Glutamatergic neuron (in vitro differentiated cells): ENCODE measurements around the gene TSN. TPM values are rescaled to one million over a fixed set of nuclear protein-coding genes. Genes with fewer than 3 reads are reported as not detected.

Source experiments
- DNase-seq: peaks from one replicate; pipeline ENCODE4 v3.0.0; 2022
- H3K27ac Mint-ChIP-seq: one replicate; pipeline ENCODE4 v1.8.0; 2020; ENCODE audit warnings: mild to moderate bottlenecking, mixed read lengths, inconsistent platforms; ENCODE audit not compliant: unreplicated experiment
- H3K27me3 Mint-ChIP-seq: one replicate; pipeline ENCODE4 v1.8.0; 2020; ENCODE audit warnings: mild to moderate bottlenecking, moderate library complexity, mixed read lengths, inconsistent platforms; ENCODE audit not compliant: unreplicated experiment
- H3K36me3 Mint-ChIP-seq: one replicate; pipeline ENCODE4 v1.8.0; 2020; ENCODE audit warnings: mild to moderate bottlenecking, mixed read lengths, inconsistent platforms; ENCODE audit not compliant: unreplicated experiment
- H3K4me1 Mint-ChIP-seq: one replicate; pipeline ENCODE4 v1.8.0; 2020; ENCODE audit warnings: mild to moderate bottlenecking, low read depth, mixed read lengths, inconsistent platforms; ENCODE audit not compliant: unreplicated experiment
- H3K4me3 Mint-ChIP-seq: one replicate; pipeline ENCODE4 v1.8.0; 2020; ENCODE audit warnings: mild to moderate bottlenecking, mixed read lengths, inconsistent platforms; ENCODE audit not compliant: unreplicated experiment
- H3K9me3 Mint-ChIP-seq: one replicate; pipeline ENCODE4 v1.8.0; 2020; ENCODE audit warnings: mild to moderate bottlenecking, moderate library complexity, mixed read lengths, inconsistent platforms; ENCODE audit not compliant: unreplicated experiment
- CTCF ChIP-seq: fragments of 200-600 bp; sonication (generic); IDR thresholded peaks from one replicate; pipeline ENCODE4 v1.5.0; 2021; ENCODE audit not compliant: partially characterized antibody, unreplicated experiment
- total RNA-seq: library from RNA; stranded (reverse); fragmentation: NEBNext Ultra II Directional; extraction: Animal tissue kit (Norgen Biotek cat#: 25700); gene quantifications from one replicate; pipeline ENCODE4 v1.2.1, GENCODE V29; 2021; ENCODE audit not compliant: unreplicated experiment

TSN gene
- total RNA-seq, 1 donor from 2014 or later: 47.8 TPM

- H3K27me3 Mint-ChIP-seq: no peaks in the 10 kb centered on the region
- H3K9me3 Mint-ChIP-seq: no peaks in the 10 kb centered on the region
- H3K4me1 Mint-ChIP-seq: peaks cover 5% of the 10 kb centered on the region
- H3K36me3 Mint-ChIP-seq: no peaks in the 10 kb centered on the region
- H3K4me3 Mint-ChIP-seq: no peak overlapping the region
- TF ChIP-seq CTCF: no peak
- no peak for DNase-seq
- H3K27ac Mint-ChIP-seq: no peak overlapping the region
Measured at GRCh38 chr2:121721926-121722325, 33.5 kb upstream of the TSN start.

- peaks cover 5% of the 10 kb centered on the region for H3K4me1 Mint-ChIP-seq
- H3K36me3 Mint-ChIP-seq: no peaks in the 10 kb centered on the region
- no peak overlapping the region for H3K4me3 Mint-ChIP-seq
- DNase-seq: no peak
- H3K27me3 Mint-ChIP-seq: no peaks in the 10 kb centered on the region
- no peak overlapping the region for H3K27ac Mint-ChIP-seq
- no peaks in the 10 kb centered on the region for H3K9me3 Mint-ChIP-seq
- TF ChIP-seq CTCF: no peak
Measured at GRCh38 chr2:121722479-121722878, 33.0 kb upstream of the TSN start.

- Mint-ChIP-seq H3K27me3 (no peaks in the 10 kb centered on the region), H3K27ac (no peak overlapping the region), H3K4me1 (peaks cover 5% of the 10 kb centered on the region), H3K4me3 (no peak overlapping the region), H3K9me3 (no peaks in the 10 kb centered on the region), H3K36me3 (no peaks in the 10 kb centered on the region)
- DNase-seq: no peak
- TF ChIP-seq CTCF: no peak
Measured at GRCh38 chr2:121723316-121723715, 32.1 kb upstream of the TSN start.

GRCh38 chr2:121727332-121727731 is 28.1 kb upstream of the TSN start:
- H3K4me1 Mint-ChIP-seq: peaks cover 5% of the 10 kb centered on the region
- no peaks in the 10 kb centered on the region for H3K36me3 Mint-ChIP-seq
- H3K4me3 Mint-ChIP-seq: no peak overlapping the region
- H3K27me3 Mint-ChIP-seq: peaks cover 2% of the 10 kb centered on the region
- TF ChIP-seq CTCF: no peak
- H3K9me3 Mint-ChIP-seq: peaks cover 6% of the 10 kb centered on the region
- no peak for DNase-seq
- H3K27ac Mint-ChIP-seq: no peak overlapping the region

- H3K4me1 Mint-ChIP-seq: peaks cover 5% of the 10 kb centered on the region
- no peak overlapping the region for H3K4me3 Mint-ChIP-seq
- H3K27me3 Mint-ChIP-seq: peaks cover 2% of the 10 kb centered on the region
- H3K27ac Mint-ChIP-seq: no peak overlapping the region
- no peak for TF ChIP-seq CTCF
- no peak for DNase-seq
- peaks cover 6% of the 10 kb centered on the region for H3K9me3 Mint-ChIP-seq
- no peaks in the 10 kb centered on the region for H3K36me3 Mint-ChIP-seq
Measured at GRCh38 chr2:121727950-121728349, 27.5 kb upstream of the TSN start.
